Uterus (tissue), 4 donors: ENCODE results near the gene TTC6. TPM values are rescaled to one million over a fixed set of nuclear protein-coding genes. Genes with fewer than 3 reads are reported as not detected.

Source experiments
- DNase-seq, 2 donors: peaks; one replicate each; pipeline ENCODE4 v3.0.0-alpha.2; 2019 to 2020
- H3K27ac ChIP-seq, 2 donors: fragments of 200-600 bp; sonication (generic); 1 replicate in 1 of 2; 2 replicates in 1 of 2; pipeline ENCODE4 v1.5.1; 2016 to 2018
- H3K27me3 ChIP-seq, 2 donors: fragments of 200-600 bp; sonication (generic); one replicate each; pipeline ENCODE4 v1.5.1; 2018 to 2019; ENCODE audit warnings: control low read depth in 1 of 2
- H3K36me3 ChIP-seq, 2 donors: fragments of 200-600 bp; sonication (generic); one replicate each; pipeline ENCODE4 v1.5.1; 2019; ENCODE audit warnings: control low read depth in 1 of 2
- H3K4me1 ChIP-seq, 2 donors: fragments of 200-600 bp; sonication (generic); one replicate each; pipeline ENCODE4 v1.5.1; 2018 to 2019; ENCODE audit warnings: control low read depth in 1 of 2
- H3K4me3 ChIP-seq, 2 donors: fragments of 200-600 bp; sonication (generic); 1 replicate in 1 of 2; 2 replicates in 1 of 2; pipeline ENCODE4 v1.5.1; 2018 to 2019; ENCODE audit warnings: mild to moderate bottlenecking in 1 of 2
- H3K9me3 ChIP-seq, 2 donors: fragments of 200-600 bp; sonication (generic); one replicate each; pipeline ENCODE4 v1.5.1; 2019; ENCODE audit warnings: control low read depth in 1 of 2
- POLR2A ChIP-seq, 2 donors: fragments of 450-650 bp; IDR thresholded peaks; one replicate each; pipeline ENCODE4 v1.6.1; 2016; ENCODE audit warnings: antibody characterized with exemption in 2 of 2, mild to moderate bottlenecking in 1 of 2, moderate library complexity in 1 of 2
- intact Hi-C: fragments of 100-400 bp; cut with DNase I; formaldehyde crosslinking; loops from one replicate; pipeline ENCODE4 v1.15.1; 2023; ENCODE audit warnings: low total_unique reads
- total RNA-seq, 4 donors: library from RNA; depleted of rRNA in 3 of 4; stranded (reverse); fragments of >200 nt in 3 of 4; gene quantifications; one replicate each; pipeline versions ENCODE4 v1.1.0 to v1.2.4, GENCODE V29; 2014 to 2023
- TF ChIP-seq, protein P1 (sequence below), 4 experiments: fragments of 200-600 bp in 2 of 4; fragments of 450-650 bp in 2 of 4; sonication (generic) in 2 of 4; IDR thresholded peaks; one replicate each; pipeline ENCODE4 v1.5.1; 2016 to 2019; ENCODE audit warnings: antibody characterized with exemption in 4 of 4, mild to moderate bottlenecking in 2 of 4, moderate library complexity in 1 of 4
- donor health status: DM: yes; HTN: yes; CAD: no.

Gene TTC6
- total RNA-seq, 4 donors from 2014 or later: 0.07 TPM; not detected in 3

DNA sequence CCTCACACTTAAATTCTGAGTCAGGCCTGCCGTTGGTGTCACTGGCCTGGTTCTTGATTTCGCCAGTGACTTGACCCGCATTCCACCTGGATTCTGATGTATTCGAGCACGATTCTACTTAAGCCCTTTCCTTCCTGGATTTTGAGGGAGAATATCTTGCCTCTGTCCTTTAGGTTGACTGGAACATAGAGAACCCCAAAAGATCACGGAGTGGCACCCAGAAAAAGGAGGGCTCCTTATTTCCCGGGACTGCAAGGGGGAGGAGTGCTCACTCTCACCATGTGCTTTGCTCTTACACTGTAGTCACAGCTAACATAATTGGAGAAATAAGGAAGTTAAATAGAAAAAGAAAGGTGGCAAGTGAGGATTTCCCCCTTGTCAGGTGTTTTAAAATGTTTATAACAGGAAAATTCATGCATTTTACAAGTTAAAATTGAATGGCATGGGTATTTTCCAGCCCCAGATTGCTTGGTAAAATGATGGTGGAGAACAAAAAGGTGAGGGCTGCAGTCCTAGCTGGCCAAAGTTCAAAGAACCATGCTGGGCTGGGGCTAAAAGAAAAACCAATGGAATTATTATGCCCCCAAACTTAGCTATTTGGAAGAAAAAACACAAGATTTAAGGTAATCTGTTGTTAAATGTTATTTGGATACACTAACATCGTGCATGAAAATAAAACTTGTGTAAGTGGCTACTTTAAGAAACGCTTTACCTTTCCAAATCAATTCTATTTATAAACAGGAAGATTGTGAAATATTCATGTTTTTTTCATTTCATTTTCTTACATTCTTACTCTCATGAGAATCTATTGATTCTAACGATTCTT lies 9.2 kb upstream of the TTC6 start:
- no peaks in the 10 kb centered on the region for H3K9me3 ChIP-seq
- intact Hi-C loops: no loop called here

DNA sequence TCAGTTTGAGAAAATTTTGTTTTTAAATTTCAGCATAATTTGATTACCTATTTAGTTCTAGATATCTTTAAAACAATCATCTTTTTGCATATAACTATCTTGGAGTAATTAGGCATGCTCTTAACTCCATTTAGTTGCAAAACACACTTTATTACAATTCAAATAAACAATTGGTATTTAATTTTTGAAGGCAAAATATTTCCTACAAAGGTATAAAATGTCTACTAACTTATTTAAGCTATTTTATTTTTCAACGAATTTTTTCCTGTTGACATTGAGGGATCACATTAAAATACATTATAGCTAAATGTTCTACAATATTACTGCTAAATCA lies 8.7 kb upstream of the TTC6 start:
- no peak overlapping the region for H3K27ac ChIP-seq

More for the DNA sequence above, 9.2 kb upstream of the TTC6 start:
- no peak for TF ChIP-seq POLR2A (IDR thresholded peaks at IDR 0.05)
- TF ChIP-seq, protein P1, sequence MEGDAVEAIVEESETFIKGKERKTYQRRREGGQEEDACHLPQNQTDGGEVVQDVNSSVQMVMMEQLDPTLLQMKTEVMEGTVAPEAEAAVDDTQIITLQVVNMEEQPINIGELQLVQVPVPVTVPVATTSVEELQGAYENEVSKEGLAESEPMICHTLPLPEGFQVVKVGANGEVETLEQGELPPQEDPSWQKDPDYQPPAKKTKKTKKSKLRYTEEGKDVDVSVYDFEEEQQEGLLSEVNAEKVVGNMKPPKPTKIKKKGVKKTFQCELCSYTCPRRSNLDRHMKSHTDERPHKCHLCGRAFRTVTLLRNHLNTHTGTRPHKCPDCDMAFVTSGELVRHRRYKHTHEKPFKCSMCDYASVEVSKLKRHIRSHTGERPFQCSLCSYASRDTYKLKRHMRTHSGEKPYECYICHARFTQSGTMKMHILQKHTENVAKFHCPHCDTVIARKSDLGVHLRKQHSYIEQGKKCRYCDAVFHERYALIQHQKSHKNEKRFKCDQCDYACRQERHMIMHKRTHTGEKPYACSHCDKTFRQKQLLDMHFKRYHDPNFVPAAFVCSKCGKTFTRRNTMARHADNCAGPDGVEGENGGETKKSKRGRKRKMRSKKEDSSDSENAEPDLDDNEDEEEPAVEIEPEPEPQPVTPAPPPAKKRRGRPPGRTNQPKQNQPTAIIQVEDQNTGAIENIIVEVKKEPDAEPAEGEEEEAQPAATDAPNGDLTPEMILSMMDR (IDR thresholded peaks at IDR 0.05): no peak
- no peak for DNase-seq
- no peaks in the 10 kb centered on the region for H3K36me3 ChIP-seq
- peaks cover 0 to 7% of the 10 kb centered on the region in 2 donors for H3K4me1 ChIP-seq
- H3K4me3 ChIP-seq: no peak overlapping the region
- peaks cover 21 to 77% of the 10 kb centered on the region in 2 donors for H3K27me3 ChIP-seq
- no peak overlapping the region for H3K27ac ChIP-seq

DNA sequence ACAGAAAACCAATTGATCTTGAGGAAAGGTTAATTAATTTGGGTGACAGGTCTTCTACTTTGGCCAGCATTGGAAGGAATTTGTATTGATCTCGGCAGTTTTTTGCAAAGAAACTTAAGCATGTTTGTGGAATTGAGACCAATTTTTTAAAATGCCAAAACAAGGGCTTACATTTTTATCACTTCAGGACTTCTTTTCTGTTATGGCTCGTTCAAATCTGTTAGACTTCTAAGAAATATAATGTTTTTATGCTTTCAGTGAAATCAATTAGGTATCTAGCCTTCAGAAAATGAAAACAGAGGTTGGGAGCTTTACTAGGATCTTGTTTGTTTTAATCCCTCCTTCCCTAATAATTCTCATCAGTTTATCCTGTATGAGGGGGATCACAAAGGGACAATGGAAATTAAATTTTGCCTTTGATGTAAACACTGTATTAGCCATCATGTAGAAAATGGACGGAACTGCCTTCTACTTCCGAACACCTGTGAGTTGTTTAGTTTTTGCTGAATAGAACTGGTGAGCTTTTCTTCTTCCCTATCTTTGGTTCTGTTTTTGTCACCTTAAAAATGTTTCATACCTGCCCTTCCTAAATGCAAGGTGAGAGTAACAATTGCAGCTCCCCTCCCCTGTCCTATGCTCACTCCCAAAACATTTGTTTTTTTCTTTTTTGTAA lies 8.2 kb upstream of the TTC6 start:
- H3K27ac ChIP-seq: no peak overlapping the region

More for the DNA sequence above, 8.7 kb upstream of the TTC6 start:
- TF ChIP-seq, protein P1 (IDR thresholded peaks at IDR 0.05): no peak
- TF ChIP-seq POLR2A (IDR thresholded peaks at IDR 0.05): no peak
- Histone ChIP-seq H3K4me1 (peaks cover 0 to 7% of the 10 kb centered on the region in 2 donors), H3K36me3 (no peaks in the 10 kb centered on the region), H3K4me3 (no peak overlapping the region), H3K27me3 (peaks cover 26 to 83% of the 10 kb centered on the region in 2 donors), H3K9me3 (no peaks in the 10 kb centered on the region)
- intact Hi-C loops: no loop called here
- DNase-seq: no peak

DNA sequence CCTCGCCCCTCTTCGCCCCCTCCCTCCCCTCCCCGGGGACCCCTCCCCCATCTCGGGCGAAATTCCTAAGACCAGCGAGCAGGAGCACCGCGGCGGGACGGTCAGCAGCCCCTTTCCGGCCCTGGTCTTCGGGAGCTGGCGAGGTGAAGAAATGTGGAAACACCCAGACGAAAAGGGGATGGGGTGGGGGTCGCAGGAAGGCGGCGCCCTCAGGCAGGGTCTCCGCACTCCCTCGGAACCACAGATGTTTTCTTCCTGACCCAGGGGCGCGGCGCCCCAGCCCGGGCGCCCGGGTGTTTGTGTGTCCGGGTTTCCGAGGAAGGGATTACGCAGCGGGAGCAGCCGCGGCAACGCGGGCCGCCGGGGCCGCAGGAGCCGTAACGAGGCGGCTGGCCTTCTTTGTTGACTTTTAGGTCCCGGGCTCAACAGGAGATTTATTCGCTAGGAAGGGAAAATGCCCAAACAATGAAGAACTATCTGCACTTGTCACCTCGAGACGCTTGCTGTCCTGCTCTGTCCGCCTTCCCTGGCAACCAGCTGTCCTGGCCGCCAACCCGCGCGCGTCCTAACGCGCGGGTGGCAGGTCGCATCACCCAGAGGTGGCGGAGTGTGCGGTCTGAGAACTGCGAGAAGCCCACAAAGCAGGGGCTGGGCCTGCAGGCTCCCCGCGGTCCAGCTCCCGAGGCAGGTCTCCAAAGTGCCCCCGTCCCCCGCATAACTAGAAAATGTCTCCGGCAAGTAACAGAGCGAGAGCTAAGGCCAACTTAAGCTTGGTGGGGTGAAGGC lies 7.4 kb upstream of the TTC6 start:
- no peaks in the 10 kb centered on the region for H3K9me3 ChIP-seq
- TF ChIP-seq, protein P1 (IDR thresholded peaks at IDR 0.05): no peak
- TF ChIP-seq POLR2A (IDR thresholded peaks at IDR 0.05): no peak
- peaks cover 0 to 7% of the 10 kb centered on the region in 2 donors for H3K4me1 ChIP-seq
- H3K27me3 ChIP-seq: peaks cover 38 to 96% of the 10 kb centered on the region in 2 donors
- H3K4me3 ChIP-seq: no peak overlapping the region
- no peak overlapping the region for H3K27ac ChIP-seq
- DNase-seq: no peak
- no peaks in the 10 kb centered on the region for H3K36me3 ChIP-seq
- intact Hi-C loops: no loop called here

More for the DNA sequence above, 8.2 kb upstream of the TTC6 start:
- Histone ChIP-seq H3K4me3 (no peak overlapping the region), H3K36me3 (no peaks in the 10 kb centered on the region), H3K4me1 (peaks cover 0 to 7% of the 10 kb centered on the region in 2 donors), H3K9me3 (no peaks in the 10 kb centered on the region), H3K27me3 (peaks cover 30 to 88% of the 10 kb centered on the region in 2 donors)
- intact Hi-C loops: no loop called here
- no peak for TF ChIP-seq POLR2A (IDR thresholded peaks at IDR 0.05)
- TF ChIP-seq, protein P1 (IDR thresholded peaks at IDR 0.05): no peak
- DNase-seq: no peak
